Left renal cortex interstitium (tissue), 4 donors: Measurements from ENCODE around the gene FBN2. TPM values are rescaled to one million over a fixed set of nuclear protein-coding genes. Genes with fewer than 3 reads are reported as not detected.

Experiments
- DNase-seq, 4 donors: peaks; one replicate each; pipeline ENCODE4 v3.0.0-alpha.2; 2013; ENCODE audit warnings: low read depth in 4 of 4, low spot score in 2 of 4, missing footprints in 1 of 4
- polyA plus RNA-seq, 4 donors: library from polyadenylated mRNA; unstranded; fragments of 120-200 nt; gene quantifications; one replicate each; pipeline ENCODE4 v1.2.1, GENCODE V29; 2013; ENCODE audit not compliant: insufficient read length in 4 of 4

Gene FBN2
- polyA plus RNA-seq, 4 donors: 73.7 to 110 (median 92.8) TPM

DNA sequence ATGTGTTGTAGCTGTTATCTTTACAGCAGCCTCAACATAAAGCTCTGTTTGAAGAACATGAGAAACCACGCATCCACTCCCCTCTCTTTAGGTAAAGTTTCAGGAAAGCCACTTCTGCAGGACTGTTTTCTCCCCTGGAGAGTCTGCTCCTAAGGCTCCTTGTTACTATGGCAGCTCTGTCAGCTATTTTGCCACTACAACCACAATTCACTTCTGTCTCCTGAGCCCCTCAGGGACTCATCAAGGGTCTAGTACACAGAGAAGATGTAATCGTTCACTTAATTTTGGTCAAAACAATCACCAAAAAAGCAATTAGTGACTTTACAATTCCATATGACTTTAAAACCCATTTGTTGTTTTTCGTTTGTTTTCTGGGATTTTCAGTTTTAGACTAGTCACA, 157.7 kb downstream of the FBN2 start:
- no peak for DNase-seq

DNA sequence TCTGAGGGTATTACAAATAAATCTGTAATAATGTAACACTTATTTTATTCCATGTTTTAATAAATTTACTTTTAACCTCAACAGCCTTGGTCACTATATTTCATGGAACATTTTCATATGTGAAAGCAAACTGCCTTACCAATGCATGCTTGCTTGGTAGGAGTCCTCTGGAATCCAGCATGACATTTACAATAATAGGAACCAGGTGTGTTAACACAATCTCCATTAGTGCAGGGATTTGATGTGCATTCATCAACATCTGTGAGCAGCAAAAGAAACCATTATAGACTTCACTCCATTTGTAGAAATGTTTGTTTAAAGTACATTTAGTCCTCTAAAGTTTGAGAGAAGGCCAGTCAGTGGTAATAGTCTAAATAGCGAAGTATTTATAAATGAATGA, 159.4 kb downstream of the FBN2 start:
- no peak for DNase-seq

DNA sequence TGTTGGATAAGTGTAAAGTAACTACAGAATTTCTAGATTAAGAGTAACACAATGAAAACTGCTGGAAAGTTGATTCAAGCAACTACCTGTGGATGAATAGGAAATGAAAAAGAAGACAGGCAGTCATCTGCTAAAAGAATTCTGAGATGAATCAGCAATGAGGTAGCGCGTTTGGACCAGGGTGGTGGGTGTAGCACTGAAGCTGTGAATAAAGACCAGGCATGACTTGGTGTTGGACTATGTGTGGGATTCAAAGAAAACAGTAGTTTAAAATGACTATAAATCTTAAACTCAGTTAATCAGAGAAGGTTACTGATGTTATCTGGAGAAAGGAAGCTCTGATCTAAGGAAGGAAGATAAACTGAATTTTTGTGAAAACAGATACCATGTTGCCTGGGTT, 159.8 kb downstream of the FBN2 start:
- no peak for DNase-seq

- no peak for DNase-seq
Measured at GRCh38 chr5:128376577-128376976, 161.5 kb downstream of the FBN2 start.

- no peak for DNase-seq
Measured at GRCh38 chr5:128366147-128366546, 171.9 kb downstream of the FBN2 start.

GRCh38 chr5:128362370-128362769, 175.7 kb downstream of the FBN2 start:
- DNase-seq: no peak

DNA sequence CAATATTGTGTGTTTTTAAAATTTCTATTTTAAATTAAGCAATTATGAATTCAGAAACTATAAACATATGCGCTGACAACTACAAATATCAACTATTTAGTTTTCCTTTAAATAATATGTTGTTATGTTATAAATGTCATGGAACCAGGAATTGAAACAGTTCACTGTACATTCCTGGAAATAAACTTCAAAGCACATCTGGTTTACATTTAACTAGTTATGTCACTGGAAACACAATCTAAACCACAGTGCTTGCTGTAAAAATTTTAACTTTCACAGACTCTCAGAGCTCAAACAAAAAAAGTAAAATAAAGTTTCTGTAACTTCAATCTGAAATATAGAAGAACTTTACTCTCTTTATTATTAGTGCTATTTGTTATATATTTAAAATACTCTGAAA, 179.2 kb downstream of the FBN2 start:
- no peak for DNase-seq

DNA sequence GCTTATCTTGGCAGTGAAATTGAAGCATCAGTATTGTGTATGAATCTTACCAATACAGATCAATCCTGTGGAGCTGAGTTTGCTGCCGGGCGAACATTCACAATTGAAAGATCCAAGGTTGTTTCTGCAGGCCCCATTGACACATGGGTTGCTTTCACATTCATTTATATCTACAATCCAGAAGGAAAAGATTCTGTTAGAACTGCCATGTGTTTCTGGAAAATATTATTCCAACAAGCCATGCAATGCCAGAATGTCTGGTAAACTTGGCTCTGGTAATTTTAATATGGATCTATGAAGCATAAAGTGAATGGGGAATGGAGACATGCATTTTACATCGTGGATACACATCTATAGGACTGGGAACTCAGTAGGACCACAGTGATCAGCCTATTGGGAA, 180.8 kb downstream of the FBN2 start:
- DNase-seq: no peak

DNA sequence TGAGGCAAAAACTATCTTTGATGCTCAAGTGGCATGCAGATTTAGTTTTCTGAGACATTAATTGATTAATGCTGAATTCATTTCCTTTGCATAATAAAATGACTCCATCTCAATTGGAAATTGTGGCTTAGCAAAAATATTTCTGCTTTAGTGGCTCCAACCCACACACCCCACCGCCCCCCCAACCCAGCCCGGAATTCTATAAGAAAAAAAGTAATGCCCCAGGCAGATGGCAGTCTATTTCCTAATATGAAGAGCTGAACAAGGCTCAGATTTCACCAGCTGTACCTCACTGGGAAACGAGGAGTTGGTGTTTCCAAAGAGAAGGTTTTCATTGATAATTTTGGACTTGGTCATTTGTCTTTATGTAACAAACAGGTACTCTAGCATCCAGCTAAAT, 182.1 kb downstream of the FBN2 start:
- DNase-seq: no peak

GRCh38 chr5:128353441-128354107, 184.5 kb downstream of the FBN2 start:
- no peak for DNase-seq

DNA sequence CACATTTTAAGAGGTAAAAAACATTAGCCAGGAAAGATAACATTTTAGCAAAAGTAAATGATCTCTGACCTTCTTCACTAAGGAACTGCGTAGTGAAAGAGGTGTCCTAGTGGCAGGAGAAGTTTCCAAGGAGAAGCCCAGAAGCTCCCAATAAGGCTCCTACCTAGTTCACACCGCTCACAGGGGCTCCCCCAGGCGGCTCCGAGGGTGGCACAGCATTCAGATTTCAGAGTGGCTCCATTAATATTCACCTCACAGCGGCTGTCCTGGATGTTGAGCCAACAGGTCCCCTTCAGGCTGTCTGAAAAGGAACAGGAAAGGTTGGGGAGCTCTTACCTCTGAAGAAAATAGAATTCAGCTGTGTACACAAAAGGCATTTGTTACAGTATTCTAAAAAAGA, 187.3 kb downstream of the FBN2 start:
- no peak for DNase-seq

- no peak for DNase-seq
Measured at GRCh38 chr5:128349044-128349858, 188.8 kb downstream of the FBN2 start.

DNA sequence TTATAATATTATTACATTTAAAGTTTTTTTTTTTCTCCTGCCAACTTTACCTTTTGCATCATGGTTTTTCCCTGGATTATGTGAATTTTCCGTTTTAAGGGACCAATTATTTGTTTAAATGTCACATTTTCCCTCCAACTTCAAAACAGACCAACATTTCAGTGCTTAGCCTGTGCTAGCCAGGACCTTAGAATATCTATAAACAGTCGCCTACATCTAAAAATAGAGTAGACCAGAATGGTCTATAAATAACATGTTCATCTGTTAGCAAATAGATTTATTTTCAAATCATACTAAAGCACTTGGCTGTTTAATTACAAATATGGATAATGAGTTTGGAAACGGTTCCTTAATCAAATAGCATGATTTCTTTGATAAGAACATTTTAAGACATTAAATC, 192.0 kb downstream of the FBN2 start:
- no peak for DNase-seq

GRCh38 chr5:128345247-128345646, 192.8 kb downstream of the FBN2 start:
- no peak for DNase-seq

DNA sequence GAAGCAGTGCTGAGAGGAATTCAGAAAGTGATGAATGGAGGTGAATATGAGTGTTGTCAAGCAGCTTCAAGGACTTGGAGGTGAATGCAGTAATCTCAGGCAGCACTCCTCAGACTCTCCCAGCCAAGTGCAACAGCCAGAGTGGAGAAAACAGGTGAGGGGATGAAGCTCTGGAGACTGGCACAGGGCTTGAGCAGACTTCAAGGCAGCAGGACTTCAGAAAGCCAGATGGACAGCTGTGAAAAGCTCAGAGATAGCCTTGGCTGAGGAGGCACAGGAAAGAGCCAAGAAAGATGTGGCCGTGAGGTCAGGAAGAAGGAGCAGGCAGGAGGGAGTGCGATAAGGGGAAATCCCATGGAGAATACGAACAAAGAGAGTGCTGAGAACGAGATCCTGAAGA, 194.9 kb downstream of the FBN2 start:
- no peak for DNase-seq

- DNase-seq: no peak
Measured at GRCh38 chr5:128341056-128341455, 197.0 kb downstream of the FBN2 start.

GRCh38 chr5:128340648-128341047, 197.4 kb downstream of the FBN2 start:
- DNase-seq: no peak

- no peak for DNase-seq
Measured at GRCh38 chr5:128339585-128339984, 198.5 kb downstream of the FBN2 start.

DNA sequence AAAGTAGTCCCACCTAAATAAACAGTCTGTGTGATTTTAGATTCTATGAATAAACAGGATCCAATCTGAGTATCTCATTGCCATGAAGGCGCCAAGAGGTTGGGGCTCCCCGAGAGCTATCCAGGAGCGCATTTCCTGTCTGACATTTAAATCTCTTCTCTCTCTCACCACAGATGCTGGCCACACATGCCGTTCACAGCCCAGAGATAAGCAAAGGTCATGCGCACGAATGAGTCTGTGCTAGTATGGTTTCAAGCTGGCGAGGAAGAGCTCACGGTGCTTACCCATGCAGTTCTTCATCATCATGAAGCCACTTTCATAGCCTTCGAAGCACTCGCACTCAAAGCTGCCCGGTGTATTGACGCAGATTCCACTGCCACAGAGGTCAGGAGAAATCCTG, 199.4 kb downstream of the FBN2 start:
- DNase-seq: no peak

DNA sequence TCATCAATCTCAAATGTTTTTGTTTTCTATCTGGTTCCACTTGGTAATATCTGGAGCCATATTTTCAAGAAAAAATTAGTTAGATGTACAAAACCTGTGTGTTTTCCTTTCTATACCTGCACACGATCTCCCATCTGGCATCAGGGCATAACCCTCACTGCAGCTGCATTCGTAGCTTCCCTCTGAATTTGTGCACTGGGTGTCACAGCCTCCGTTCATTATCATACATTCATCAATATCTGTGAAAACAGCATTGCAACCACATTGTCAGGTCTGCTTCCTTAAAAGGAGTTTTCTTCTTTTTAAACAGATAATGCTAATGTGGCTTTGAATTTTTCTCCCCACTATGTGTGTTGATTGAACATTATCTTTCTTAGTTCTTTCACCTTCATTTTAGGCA, 202.7 kb downstream of the FBN2 start:
- DNase-seq: no peak

GRCh38 chr5:128334010-128334716, 203.9 kb downstream of the FBN2 start:
- DNase-seq: no peak

- DNase-seq: no peak
Measured at GRCh38 chr5:128331261-128331660, 206.8 kb downstream of the FBN2 start.
